Esophagus squamous epithelium (tissue), 5 donors: ENCODE results near the gene PRSS57. TPM values are rescaled to one million over a fixed set of nuclear protein-coding genes. Genes with fewer than 3 reads are reported as not detected.

Experiments
- DNase-seq: peaks from one replicate; lab custom pipeline; 2025; lab: John Stamatoyannopoulos, UW
- H3K27ac ChIP-seq, 4 donors: fragments of 200-600 bp; sonication (generic); one replicate each; pipeline ENCODE4 v1.5.1; 2016 to 2019; ENCODE audit warnings: mild to moderate bottlenecking in 1 of 4
- H3K27me3 ChIP-seq, 4 donors: fragments of 200-600 bp; sonication (generic); 1 replicate in 3 of 4; 2 replicates in 1 of 4; pipeline versions ENCODE4 v1.5.1 to v1.6.0; 2017 to 2021; ENCODE audit warnings: antibody characterized with exemption in 1 of 4
- H3K36me3 ChIP-seq, 3 donors: fragments of 200-600 bp; sonication (generic); one replicate each; pipeline ENCODE4 v1.5.1; 2016 to 2019
- H3K4me1 ChIP-seq, 3 donors: fragments of 200-600 bp; sonication (generic); one replicate each; pipeline ENCODE4 v1.5.1; 2017 to 2019
- H3K4me3 ChIP-seq, 4 donors: fragments of 200-600 bp; sonication (generic); 1 replicate in 3 of 4; 2 replicates in 1 of 4; pipeline ENCODE4 v1.5.1; 2016 to 2019; ENCODE audit warnings: mild to moderate bottlenecking in 2 of 4, moderate library complexity in 1 of 4
- H3K9me3 ChIP-seq, 3 donors: fragments of 200-600 bp; sonication (generic); one replicate each; pipeline ENCODE4 v1.5.1; 2016 to 2019
- POLR2A ChIP-seq, 4 donors: fragments of 450-650 bp; IDR thresholded peaks; one replicate each; pipeline ENCODE4 v1.6.1; 2017; ENCODE audit warnings: antibody characterized with exemption in 4 of 4, mild to moderate bottlenecking in 4 of 4, moderate library complexity in 3 of 4
- WGBS, 2 donors: methylation state at CpG; one replicate each; pipeline ENCODE4 v1.1.5; 2018; 5-methylcytosine and 5-hydroxymethylcytosine counted together
- intact Hi-C: fragments of 100-400 bp; cut with DNase I; formaldehyde crosslinking; loops from one replicate; pipeline ENCODE4 v1.15.0; 2022
- total RNA-seq, 4 donors: library from RNA; depleted of rRNA; stranded (reverse); fragments of >200 nt; gene quantifications; one replicate each; pipeline ENCODE4 v1.1.0, GENCODE V29; 2016
- TF ChIP-seq, protein P1 (sequence below), 6 experiments: fragments of 450-650 bp in 4 of 6; fragments of 200-600 bp in 2 of 6; sonication (generic) in 2 of 6; IDR thresholded peaks; one replicate each; pipeline ENCODE4 v1.5.1; 2016 to 2019; ENCODE audit warnings: antibody characterized with exemption in 6 of 6, mild to moderate bottlenecking in 4 of 6, moderate library complexity in 4 of 6
- donor health status: DM: yes; HTN: yes; CAD: no.

PRSS57 gene
- total RNA-seq, 4 donors from 2014 or later: not detected

DNA sequence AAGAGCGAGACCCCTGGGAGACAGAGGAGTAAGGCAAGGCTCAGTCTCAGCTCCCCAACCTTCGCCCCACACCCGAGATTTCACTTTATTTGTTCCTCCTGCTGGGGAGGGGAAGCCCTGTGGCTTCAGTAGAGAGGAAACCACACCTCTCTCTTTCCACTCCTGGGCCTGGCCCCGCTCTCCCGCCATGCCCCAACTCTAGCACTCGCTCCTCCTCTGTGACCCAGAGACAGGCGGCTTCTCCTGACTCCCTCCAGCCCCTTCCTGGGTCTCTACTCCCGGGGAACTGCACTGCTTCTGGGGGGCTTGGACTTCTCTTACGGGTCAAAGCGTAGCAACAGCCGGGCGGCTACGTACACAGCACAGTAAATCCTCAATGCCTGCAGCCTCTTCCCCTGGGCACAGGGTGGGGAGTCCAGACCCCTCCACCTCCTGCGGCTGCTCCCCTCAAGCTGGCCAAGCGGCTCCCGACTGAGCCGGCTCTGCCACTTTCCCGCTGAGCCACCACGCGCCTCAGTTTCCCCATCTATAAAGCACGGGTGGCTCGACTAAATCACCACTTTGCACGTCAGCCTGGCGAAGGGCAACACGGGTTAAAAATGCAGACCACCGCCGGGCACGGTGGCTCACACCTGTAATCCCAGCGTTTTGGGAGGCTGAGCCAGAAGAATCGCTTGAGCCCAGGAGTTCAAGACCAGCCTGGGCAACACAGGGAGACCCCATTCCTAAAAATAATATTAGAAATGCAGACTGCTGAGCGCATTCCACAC, 33.6 kb downstream of the PRSS57 start:
- Histone ChIP-seq H3K27ac (peak overlapping the region; percentile 93 to 99 (median 98)), H3K4me1 (peaks cover 52 to 78% (median 61%) of the 10 kb centered on the region in 3 donors), H3K36me3 (peaks cover 0 to 21% (median 0%) of the 10 kb centered on the region in 3 donors), H3K4me3 (peak overlapping the region; percentile 85 to 100 (median 98)), H3K27me3 (no peaks in the 10 kb centered on the region), H3K9me3 (no peaks in the 10 kb centered on the region)
- TF ChIP-seq, protein P1, sequence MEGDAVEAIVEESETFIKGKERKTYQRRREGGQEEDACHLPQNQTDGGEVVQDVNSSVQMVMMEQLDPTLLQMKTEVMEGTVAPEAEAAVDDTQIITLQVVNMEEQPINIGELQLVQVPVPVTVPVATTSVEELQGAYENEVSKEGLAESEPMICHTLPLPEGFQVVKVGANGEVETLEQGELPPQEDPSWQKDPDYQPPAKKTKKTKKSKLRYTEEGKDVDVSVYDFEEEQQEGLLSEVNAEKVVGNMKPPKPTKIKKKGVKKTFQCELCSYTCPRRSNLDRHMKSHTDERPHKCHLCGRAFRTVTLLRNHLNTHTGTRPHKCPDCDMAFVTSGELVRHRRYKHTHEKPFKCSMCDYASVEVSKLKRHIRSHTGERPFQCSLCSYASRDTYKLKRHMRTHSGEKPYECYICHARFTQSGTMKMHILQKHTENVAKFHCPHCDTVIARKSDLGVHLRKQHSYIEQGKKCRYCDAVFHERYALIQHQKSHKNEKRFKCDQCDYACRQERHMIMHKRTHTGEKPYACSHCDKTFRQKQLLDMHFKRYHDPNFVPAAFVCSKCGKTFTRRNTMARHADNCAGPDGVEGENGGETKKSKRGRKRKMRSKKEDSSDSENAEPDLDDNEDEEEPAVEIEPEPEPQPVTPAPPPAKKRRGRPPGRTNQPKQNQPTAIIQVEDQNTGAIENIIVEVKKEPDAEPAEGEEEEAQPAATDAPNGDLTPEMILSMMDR (IDR thresholded peaks at IDR 0.05): no peak
- TF ChIP-seq POLR2A (IDR thresholded peaks at IDR 0.05): peak in 1 of 4 donors; percentile 5
- intact Hi-C loops: no loop called here
- DNase-seq: no peak
- WGBS, 2 donors: 2 to 14% methylated on average over 12 to 13 of the region's 31 CpGs

DNA sequence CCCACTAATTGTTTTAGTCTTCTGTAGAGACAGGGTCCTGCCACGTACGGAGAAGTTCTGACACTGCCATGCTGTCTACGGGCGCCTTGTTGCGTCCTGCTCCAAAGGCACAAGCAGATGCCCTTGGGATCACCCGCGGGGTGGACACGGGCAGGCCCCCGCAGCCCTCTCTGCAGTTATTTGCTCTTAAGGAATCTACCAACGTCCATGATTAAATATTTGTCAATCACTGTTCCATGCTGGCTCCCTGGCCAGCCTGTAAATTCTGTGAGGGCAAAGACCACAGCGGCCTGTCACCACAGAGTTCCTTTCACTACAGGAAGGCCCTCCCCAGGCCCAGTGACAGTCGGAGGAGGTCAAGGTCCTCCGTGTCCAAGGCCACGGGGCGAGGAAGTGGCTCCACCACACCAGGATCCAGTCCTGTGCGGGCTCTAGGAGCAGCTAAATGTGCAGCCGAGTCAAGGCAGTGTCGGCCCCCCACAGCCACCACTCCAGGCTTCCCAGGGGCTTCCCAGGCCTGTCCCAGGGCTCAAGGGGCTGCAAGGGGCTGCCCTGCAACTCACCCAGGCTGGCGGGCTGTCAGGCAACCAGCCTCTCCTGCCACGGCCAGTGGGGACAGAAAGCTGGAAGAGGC, 34.3 kb downstream of the PRSS57 start:
- peak overlapping the region; percentile 85 to 100 (median 98) for H3K4me3 ChIP-seq
- intact Hi-C loops: no loop called here
- H3K36me3 ChIP-seq: peaks cover 0 to 27% (median 0%) of the 10 kb centered on the region in 3 donors
- peak overlapping the region; percentile 93 to 99 (median 98) for H3K27ac ChIP-seq
- TF ChIP-seq POLR2A (IDR thresholded peaks at IDR 0.05): no peak
- TF ChIP-seq, protein P1 (IDR thresholded peaks at IDR 0.05): no peak
- WGBS, 2 donors: 27 to 40% methylated on average over 5 to 8 of the region's 20 CpGs
- no peaks in the 10 kb centered on the region for H3K27me3 ChIP-seq
- H3K9me3 ChIP-seq: no peaks in the 10 kb centered on the region
- no peak for DNase-seq
- H3K4me1 ChIP-seq: peaks cover 52 to 85% (median 61%) of the 10 kb centered on the region in 3 donors

DNA sequence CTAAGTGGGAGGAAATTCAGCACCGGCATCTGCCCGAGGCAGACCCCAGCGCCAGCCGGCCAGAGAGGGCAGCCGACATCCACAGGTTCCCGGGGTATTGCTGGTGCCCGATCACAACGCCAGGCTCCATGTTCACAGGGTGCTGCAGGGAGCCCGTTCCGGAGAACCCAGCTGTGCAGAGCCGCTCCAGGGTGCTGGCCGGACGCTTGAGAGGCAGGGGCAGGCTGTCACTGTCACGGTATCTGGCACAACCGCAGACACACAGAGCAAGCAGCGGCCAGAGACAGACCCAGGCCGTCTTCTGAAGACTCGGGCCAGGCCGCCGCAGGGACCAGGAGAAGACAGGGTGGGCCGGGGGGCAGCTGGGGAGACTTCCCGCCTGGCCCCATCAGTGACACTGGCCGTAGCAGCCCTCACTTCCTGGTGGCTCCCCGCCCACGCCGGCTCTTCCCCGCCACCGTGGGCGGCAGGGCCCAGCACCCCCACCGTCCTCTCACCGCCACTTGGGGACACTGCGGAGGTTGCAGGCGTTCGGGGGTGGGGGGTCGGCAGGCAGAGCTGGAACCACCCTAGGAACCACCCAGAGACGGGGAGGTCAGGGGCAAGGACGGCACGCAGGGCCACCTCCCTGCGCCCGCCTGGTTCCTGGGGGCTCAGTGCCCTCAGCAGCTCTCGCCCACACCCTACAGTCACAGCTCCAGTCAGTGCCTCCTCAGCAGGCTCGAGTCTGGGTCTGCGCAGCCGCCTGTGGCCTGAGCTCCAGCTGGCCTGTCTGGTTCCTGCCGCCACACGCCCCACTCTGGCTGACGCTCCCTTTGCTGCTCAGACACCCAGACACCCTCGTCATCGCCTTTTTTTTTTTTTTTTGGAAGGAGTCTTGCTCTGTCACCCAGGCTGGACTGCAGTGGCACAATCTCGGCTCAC, 36.1 kb downstream of the PRSS57 start:
- H3K36me3 ChIP-seq: peaks cover 0 to 43% (median under 1%) of the 10 kb centered on the region in 3 donors
- TF ChIP-seq, protein P1 (IDR thresholded peaks at IDR 0.05): no peak
- TF ChIP-seq POLR2A (IDR thresholded peaks at IDR 0.05): peak in 2 of 4 donors; percentile 1 to 46
- no peak for DNase-seq
- peak overlapping the region; percentile 2 to 99 (median 60) for H3K4me3 ChIP-seq
- no peaks in the 10 kb centered on the region for H3K27me3 ChIP-seq
- no peaks in the 10 kb centered on the region for H3K9me3 ChIP-seq
- H3K27ac ChIP-seq: peak overlapping the region; percentile 93 to 99 (median 98)
- 21 to 26% methylated on average over 9 to 21 of the region's 50 CpGs for WGBS, 2 donors
- peaks cover 45 to 82% (median 54%) of the 10 kb centered on the region in 3 donors for H3K4me1 ChIP-seq
- intact Hi-C loops: no loop called here

DNA sequence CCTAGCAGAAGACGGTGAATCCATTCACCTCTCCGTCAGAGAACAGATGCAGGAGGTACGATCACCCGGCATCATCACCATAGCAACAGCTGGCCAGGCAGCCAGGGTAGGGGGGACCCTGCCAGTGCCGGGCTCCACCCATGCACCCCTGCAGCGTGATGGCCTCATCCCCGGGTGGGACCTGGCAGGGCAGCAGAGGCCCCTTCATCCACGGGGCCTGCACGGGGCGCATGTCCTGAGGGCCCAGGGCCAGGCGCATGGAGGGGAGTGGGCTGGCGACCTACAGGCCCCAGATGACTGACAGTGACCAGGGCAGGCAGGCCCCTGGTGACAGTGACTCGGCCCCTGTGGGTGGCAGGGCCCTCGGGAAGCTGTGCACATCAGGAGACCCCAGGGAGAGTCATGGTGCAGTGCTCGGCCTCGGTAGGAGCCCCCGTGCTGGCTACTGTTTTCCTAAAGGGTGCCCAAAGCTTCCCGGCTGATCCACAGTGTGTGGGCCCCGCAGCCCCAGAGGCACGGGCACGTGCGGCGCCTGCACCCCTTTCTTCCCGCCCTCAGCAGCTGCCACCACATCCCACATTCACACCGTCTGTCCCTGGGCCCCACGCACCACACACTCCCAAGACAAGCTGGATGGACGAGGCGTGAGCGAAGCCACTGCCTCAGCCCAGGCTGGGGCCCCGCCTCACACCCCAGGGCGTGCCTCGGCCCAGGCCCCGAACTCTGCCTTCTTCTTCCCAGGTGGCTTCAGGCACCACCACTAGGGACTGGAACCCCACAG, 37.0 kb downstream of the PRSS57 start:
- WGBS, 2 donors: 69 to 70% methylated on average over 2 to 7 of the region's 33 CpGs
- H3K27ac ChIP-seq: peak overlapping the region; percentile 93 to 99 (median 98)
- DNase-seq: no peak
- no peaks in the 10 kb centered on the region for H3K27me3 ChIP-seq
- H3K36me3 ChIP-seq: peaks cover 0 to 52% (median 10%) of the 10 kb centered on the region in 3 donors
- peaks cover 45 to 79% (median 46%) of the 10 kb centered on the region in 3 donors for H3K4me1 ChIP-seq
- TF ChIP-seq POLR2A (IDR thresholded peaks at IDR 0.05): no peak
- TF ChIP-seq, protein P1 (IDR thresholded peaks at IDR 0.05): peak in 1 of 6 experiments; percentile 9
- peak overlapping the region in 3 of 4 donors; percentile 36 to 85 (median 52) for H3K4me3 ChIP-seq
- intact Hi-C loops: no loop called here
- H3K9me3 ChIP-seq: no peaks in the 10 kb centered on the region
